ENCODE measurements around the gene SIGLEC11.

- no peak for TF ChIP-seq CTCF (IDR thresholded peaks at IDR 0.05)
- TF ChIP-seq EP300 (IDR thresholded peaks at IDR 0.05; ENCODE audit: borderline replicate concordance in 1 of 2, low read depth in 1 of 2, low read length in 1 of 2) = no peak
These were observed 36.7 kb upstream of the SIGLEC11 start for GRCh38 chr19:49997709-49998108.

Data from SK-N-SH (cell line).